Measurements from ENCODE around the gene AURKB. TPM values are rescaled to one million over a fixed set of nuclear protein-coding genes. Genes with fewer than 3 reads are reported as not detected.

Gene AURKB
- total RNA-seq, 4 donors from 2014 or later: 2.2 to 8.6 (median 5.6) TPM

GRCh38 chr17:8158267-8159031, 51.9 kb downstream of the AURKB start:
- Histone ChIP-seq H3K4me3 (no peak overlapping the region), H3K27me3 (no peaks in the 10 kb centered on the region), H3K4me1 (peaks cover 22 to 63% (median 42%) of the 10 kb centered on the region in 4 donors), H3K36me3 (peaks cover 0 to 3% (median 0%) of the 10 kb centered on the region in 4 donors), H3K9me3 (no peaks in the 10 kb centered on the region), H3K27ac (peak overlapping the region; percentile 93 to 100 (median 97))
- no peak for TF ChIP-seq EP300 (IDR thresholded peaks at IDR 0.05; ENCODE audit: low read depth)
- TF ChIP-seq POLR2AphosphoS5 (IDR thresholded peaks at IDR 0.05): peak in 2 of 3 donors; percentile 68 to 77
- TF ChIP-seq CTCF (IDR thresholded peaks at IDR 0.05): peak; percentile 91 to 99 (median 96)
- TF ChIP-seq POLR2A (IDR thresholded peaks at IDR 0.05): peak; percentile 35
- peak; percentile 97 for DNase-seq
- intact Hi-C loops (cut with DNase I; ENCODE audit: low total_unique reads): no loop called here
- in situ Hi-C loops (cut with MboI; ENCODE audit: low pct_ligation_motif_present in 1 of 4, low pct_unique_long_range_greater_than_20kb in 1 of 4, low sequenced_read_pairs in 3 of 4): no loop called here
- WGBS, 2 donors (ENCODE audit: low coverage in 1 of 2): 40 to 46% methylated on average over 2 to 20 of the region's 20 CpGs

- H3K27me3 ChIP-seq: no peaks in the 10 kb centered on the region
- peaks cover 0 to 3% (median 0%) of the 10 kb centered on the region in 4 donors for H3K36me3 ChIP-seq
- H3K27ac ChIP-seq: peak overlapping the region; percentile 99 to 100 (median 100)
- intact Hi-C loops (cut with DNase I; ENCODE audit: low total_unique reads) (no loop called here), in situ Hi-C loops (cut with MboI; ENCODE audit: low pct_ligation_motif_present in 1 of 4, low pct_unique_long_range_greater_than_20kb in 1 of 4, low sequenced_read_pairs in 3 of 4) (no loop called here)
- 1% methylated on average over 12 to 59 of the region's 59 CpGs for WGBS, 2 donors (ENCODE audit: low coverage in 1 of 2)
- peak; percentile 100 for DNase-seq
- TF ChIP-seq POLR2A (IDR thresholded peaks at IDR 0.05) (peak; percentile 100), EP300 (IDR thresholded peaks at IDR 0.05; ENCODE audit: low read depth) (peak; percentile 79), POLR2AphosphoS5 (IDR thresholded peaks at IDR 0.05) (peak; percentile 100), CTCF (IDR thresholded peaks at IDR 0.05) (no peak)
- H3K4me3 ChIP-seq: peak overlapping the region; percentile 69 to 94 (median 84)
- H3K9me3 ChIP-seq: no peaks in the 10 kb centered on the region
- H3K4me1 ChIP-seq: peaks cover 24 to 65% (median 45%) of the 10 kb centered on the region in 4 donors
Observed at GRCh38 chr17:8156246-8156992, 54.0 kb downstream of the AURKB start.

- DNase-seq: no peak
- Histone ChIP-seq H3K9me3 (no peaks in the 10 kb centered on the region), H3K27ac (peak overlapping the region; percentile 95 to 100 (median 99)), H3K4me3 (peak overlapping the region; percentile 69 to 94 (median 84)), H3K36me3 (peaks cover 0 to 3% (median 0%) of the 10 kb centered on the region in 4 donors), H3K4me1 (peaks cover 19 to 65% (median 45%) of the 10 kb centered on the region in 4 donors), H3K27me3 (no peaks in the 10 kb centered on the region)
- 0 to 8% methylated on average over 3 to 11 of the region's 11 CpGs for WGBS, 2 donors (ENCODE audit: low coverage in 1 of 2)
- in situ Hi-C loops (cut with MboI; ENCODE audit: low pct_ligation_motif_present in 1 of 4, low pct_unique_long_range_greater_than_20kb in 1 of 4, low sequenced_read_pairs in 3 of 4) (no loop called here), intact Hi-C loops (cut with DNase I; ENCODE audit: low total_unique reads) (no loop called here)
- no peak for TF ChIP-seq CTCF (IDR thresholded peaks at IDR 0.05)
- no peak for TF ChIP-seq POLR2A (IDR thresholded peaks at IDR 0.05)
- TF ChIP-seq POLR2AphosphoS5 (IDR thresholded peaks at IDR 0.05): no peak
- no peak for TF ChIP-seq EP300 (IDR thresholded peaks at IDR 0.05; ENCODE audit: low read depth)
Observed at GRCh38 chr17:8155996-8156245, 54.5 kb downstream of the AURKB start.

- intact Hi-C loops (cut with DNase I; ENCODE audit: low total_unique reads) (no loop called here), in situ Hi-C loops (cut with MboI; ENCODE audit: low pct_ligation_motif_present in 1 of 4, low pct_unique_long_range_greater_than_20kb in 1 of 4, low sequenced_read_pairs in 3 of 4) (no loop called here)
- Histone ChIP-seq H3K27ac (peak overlapping the region; percentile 95 to 100 (median 99)), H3K9me3 (no peaks in the 10 kb centered on the region), H3K4me3 (peak overlapping the region; percentile 69 to 94 (median 84)), H3K27me3 (no peaks in the 10 kb centered on the region), H3K36me3 (peaks cover 0 to 5% (median under 1%) of the 10 kb centered on the region in 4 donors), H3K4me1 (peaks cover 14 to 65% (median 46%) of the 10 kb centered on the region in 4 donors)
- 29 to 41% methylated on average over 9 to 14 of the region's 14 CpGs for WGBS, 2 donors (ENCODE audit: low coverage in 1 of 2)
- DNase-seq: no peak
- no peak for TF ChIP-seq POLR2A (IDR thresholded peaks at IDR 0.05)
- TF ChIP-seq POLR2AphosphoS5 (IDR thresholded peaks at IDR 0.05): no peak
- TF ChIP-seq CTCF (IDR thresholded peaks at IDR 0.05): peak in 3 of 5 experiments; percentile 13 to 16 (median 13)
- no peak for TF ChIP-seq EP300 (IDR thresholded peaks at IDR 0.05; ENCODE audit: low read depth)
Observed at GRCh38 chr17:8155231-8155995, 55.0 kb downstream of the AURKB start.
